Measurements from ENCODE around the gene ARHGAP15. TPM values are rescaled to one million over a fixed set of nuclear protein-coding genes. Genes with fewer than 3 reads are reported as not detected.

ARHGAP15 gene
- total and polyA plus RNA-seq, 4 donors = 3.8 to 17.9 (median 13.2) TPM

- Histone ChIP-seq H3K9ac (ENCODE audit: low read depth in 1 of 2, low read length in 2 of 2) (no peak overlapping the region), H3K27me3 (ENCODE audit: control insufficient read depth in 4 of 4, insufficient read depth in 4 of 4, low read length in 3 of 4) (no peaks in the 10 kb centered on the region), H3K4me1 (ENCODE audit: control insufficient read depth in 4 of 4, insufficient read depth in 4 of 4, low read length in 3 of 4) (no peaks in the 10 kb centered on the region), H3K9me3 (ENCODE audit: control insufficient read depth in 4 of 4, low read length in 3 of 4) (no peaks in the 10 kb centered on the region), H3K36me3 (ENCODE audit: control insufficient read depth in 4 of 4, insufficient read depth in 3 of 4, low read depth in 1 of 4, low read length in 3 of 4) (no peaks in the 10 kb centered on the region), H3K4me3 (ENCODE audit: low read depth in 1 of 3, low read length in 3 of 3) (no peak overlapping the region), H3K27ac (ENCODE audit: low read depth in 1 of 2, low read length in 2 of 2) (no peak overlapping the region)
- TF ChIP-seq EGR1 (IDR thresholded peaks at IDR 0.05; ENCODE audit: low read depth in 2 of 2) (no peak), YY1 (IDR thresholded peaks at IDR 0.05) (no peak), FOXA2 (IDR thresholded peaks at IDR 0.05) (no peak), FOXA1 (IDR thresholded peaks at IDR 0.05) (no peak)
- 92% methylated on average over 2 of the region's 2 CpGs for WGBS
- no peak for DNase-seq (ENCODE audit: low spot score)
These were observed 600.1 kb downstream of the ARHGAP15 start for GRCh38 chr2:143729296-143729814.

GRCh38 chr2:143730155-143730952 is 601.1 kb downstream of the ARHGAP15 start:
- no peak overlapping the region for H3K9ac ChIP-seq (ENCODE audit: low read depth in 1 of 2, low read length in 2 of 2)
- 69% methylated on average over 6 of the region's 6 CpGs for WGBS
- no peaks in the 10 kb centered on the region for H3K36me3 ChIP-seq (ENCODE audit: control insufficient read depth in 4 of 4, insufficient read depth in 3 of 4, low read depth in 1 of 4, low read length in 3 of 4)
- H3K27ac ChIP-seq (ENCODE audit: low read depth in 1 of 2, low read length in 2 of 2) = no peak overlapping the region
- no peak overlapping the region for H3K4me3 ChIP-seq (ENCODE audit: low read depth in 1 of 3, low read length in 3 of 3)
- no peaks in the 10 kb centered on the region for H3K27me3 ChIP-seq (ENCODE audit: control insufficient read depth in 4 of 4, insufficient read depth in 4 of 4, low read length in 3 of 4)
- TF ChIP-seq FOXA1 (IDR thresholded peaks at IDR 0.05) (no peak), YY1 (IDR thresholded peaks at IDR 0.05) (no peak), RXRA (IDR thresholded peaks at IDR 0.05) (no peak), SP1 (IDR thresholded peaks at IDR 0.05) (no peak), ATF3 (IDR thresholded peaks at IDR 0.05) (no peak), REST (IDR thresholded peaks at IDR 0.05) (no peak), EGR1 (IDR thresholded peaks at IDR 0.05; ENCODE audit: low read depth in 2 of 2) (no peak), HNF4A (conservative IDR thresholded peaks at IDR 0.05) (no peak), ZBTB33 (IDR thresholded peaks at IDR 0.05) (no peak), NR2F2 (IDR thresholded peaks at IDR 0.05) (no peak), MAX (IDR thresholded peaks at IDR 0.05) (no peak), GABPA (IDR thresholded peaks at IDR 0.05 in 1 of 2, conservative IDR thresholded peaks at IDR 0.05 in 1 of 2) (no peak), HNF4G (IDR thresholded peaks at IDR 0.05) (no peak), JUND (IDR thresholded peaks at IDR 0.05) (no peak), FOXA2 (IDR thresholded peaks at IDR 0.05) (no peak), RAD21 (IDR thresholded peaks at IDR 0.05) (no peak), CTCF (IDR thresholded peaks at IDR 0.05; ENCODE audit: low read depth, low read length, missing input control) (no peak)
- H3K9me3 ChIP-seq (ENCODE audit: control insufficient read depth in 4 of 4, low read length in 3 of 4) = no peaks in the 10 kb centered on the region
- no peak for DNase-seq (ENCODE audit: low spot score)
- H3K4me1 ChIP-seq (ENCODE audit: control insufficient read depth in 4 of 4, insufficient read depth in 4 of 4, low read length in 3 of 4) = no peaks in the 10 kb centered on the region

All from liver (tissue), 9 donors.